HG03442 (cell line): ENCODE results near the gene SLC15A1.

Source experiments
- ATAC-seq: cut with Tn5 transposase; IDR thresholded peaks from one replicate; pipeline ENCODE4 v1.9.1; 2021; ENCODE audit warnings: mild to moderate bottlenecking, moderate library complexity; ENCODE audit not compliant: unreplicated experiment

SLC15A1 gene, protein sequence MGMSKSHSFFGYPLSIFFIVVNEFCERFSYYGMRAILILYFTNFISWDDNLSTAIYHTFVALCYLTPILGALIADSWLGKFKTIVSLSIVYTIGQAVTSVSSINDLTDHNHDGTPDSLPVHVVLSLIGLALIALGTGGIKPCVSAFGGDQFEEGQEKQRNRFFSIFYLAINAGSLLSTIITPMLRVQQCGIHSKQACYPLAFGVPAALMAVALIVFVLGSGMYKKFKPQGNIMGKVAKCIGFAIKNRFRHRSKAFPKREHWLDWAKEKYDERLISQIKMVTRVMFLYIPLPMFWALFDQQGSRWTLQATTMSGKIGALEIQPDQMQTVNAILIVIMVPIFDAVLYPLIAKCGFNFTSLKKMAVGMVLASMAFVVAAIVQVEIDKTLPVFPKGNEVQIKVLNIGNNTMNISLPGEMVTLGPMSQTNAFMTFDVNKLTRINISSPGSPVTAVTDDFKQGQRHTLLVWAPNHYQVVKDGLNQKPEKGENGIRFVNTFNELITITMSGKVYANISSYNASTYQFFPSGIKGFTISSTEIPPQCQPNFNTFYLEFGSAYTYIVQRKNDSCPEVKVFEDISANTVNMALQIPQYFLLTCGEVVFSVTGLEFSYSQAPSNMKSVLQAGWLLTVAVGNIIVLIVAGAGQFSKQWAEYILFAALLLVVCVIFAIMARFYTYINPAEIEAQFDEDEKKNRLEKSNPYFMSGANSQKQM

GRCh38 chr13:98752467-98753290, at the start of gene SLC15A1:
SLC15A1 (minus strand) TSS chr13:98752672; CDS start chr13:98752598, 74 bp downstream.
- no peak for ATAC-seq

GRCh38 chr13:98801626-98802418, 49.4 kb upstream of the SLC15A1 start:
- no peak for ATAC-seq

GRCh38 chr13:98800078-98800477, 47.6 kb upstream of the SLC15A1 start:
- ATAC-seq = no peak

- no peak for ATAC-seq
These were observed 46.6 kb upstream of the SLC15A1 start for GRCh38 chr13:98798849-98799645.

GRCh38 chr13:98797456-98797855, 45.0 kb upstream of the SLC15A1 start:
- no peak for ATAC-seq

DNA sequence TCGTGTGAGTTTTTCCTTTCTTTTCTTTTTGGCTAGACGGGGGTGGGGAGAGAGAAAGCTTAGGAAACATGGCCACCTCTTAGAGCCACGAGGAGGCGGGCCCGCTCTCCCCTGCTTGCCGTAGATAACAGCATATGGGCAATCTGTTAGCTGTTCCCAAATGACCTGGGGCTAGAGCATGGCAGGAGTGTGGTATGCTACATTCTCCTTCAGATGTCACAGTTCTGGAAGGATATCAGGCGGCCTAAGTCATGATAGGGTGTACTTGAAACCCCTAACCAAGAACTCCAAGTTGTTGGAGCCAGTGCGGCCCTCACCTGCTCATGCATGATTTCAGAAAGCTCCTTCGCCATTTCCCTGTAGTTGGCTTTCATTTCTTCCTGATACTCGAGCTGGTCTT, 44.3 kb upstream of the SLC15A1 start:
- ATAC-seq = no peak

- ATAC-seq = no peak
These were observed 43.7 kb upstream of the SLC15A1 start for GRCh38 chr13:98796191-98796590.

GRCh38 chr13:98795220-98795619, 42.7 kb upstream of the SLC15A1 start:
- no peak for ATAC-seq

DNA sequence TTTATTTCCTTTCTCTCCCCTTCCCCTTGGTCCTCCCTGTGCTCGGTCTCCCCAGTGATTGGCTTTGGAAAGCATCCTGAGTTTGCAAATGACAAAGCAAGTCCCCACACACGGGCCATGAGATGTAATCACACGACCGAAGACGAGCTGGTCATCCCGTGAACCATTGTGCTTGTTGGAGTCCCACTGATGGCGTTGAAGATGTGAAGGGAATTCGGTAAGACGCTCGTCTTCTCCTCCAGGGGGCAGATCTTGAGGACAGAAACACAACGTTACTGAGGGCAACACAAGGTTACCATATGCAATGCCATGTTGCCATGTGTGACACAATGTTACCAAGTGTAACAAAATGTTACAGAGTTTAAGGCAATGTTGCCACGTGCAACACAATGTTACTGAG, 42.0 kb upstream of the SLC15A1 start:
- no peak for ATAC-seq

DNA sequence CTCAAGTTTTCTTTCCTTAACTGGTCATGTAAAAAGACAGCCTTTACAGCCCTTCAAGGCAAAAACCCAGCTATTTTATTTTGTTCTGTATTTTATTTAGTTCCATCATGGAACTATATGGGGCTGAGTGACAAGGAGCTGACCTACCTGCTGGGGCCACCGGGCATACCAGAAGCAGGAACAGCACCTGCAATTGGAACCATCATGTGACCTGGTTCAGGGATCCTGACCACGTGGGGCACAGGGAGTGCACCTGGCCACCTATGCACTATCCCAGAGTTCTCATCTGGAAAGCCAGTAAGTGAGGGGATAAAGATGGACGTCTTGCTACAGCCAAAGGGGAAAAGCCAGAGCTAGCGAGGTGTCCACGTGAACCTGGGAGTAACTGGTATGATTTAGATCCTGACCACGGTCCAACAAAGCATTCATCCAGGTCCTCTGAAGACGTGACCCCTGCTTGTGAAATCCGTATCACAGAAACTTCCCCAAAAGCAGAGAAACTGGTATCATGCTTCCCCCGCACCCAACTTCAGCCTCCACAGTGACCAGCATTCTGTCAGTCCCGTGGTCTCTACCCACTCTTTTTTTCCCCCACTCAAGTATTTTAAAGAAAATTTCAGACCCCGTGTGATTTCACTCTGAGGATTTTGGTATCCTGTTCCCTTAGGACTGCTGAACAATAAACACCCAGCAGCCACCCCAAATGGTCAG, 40.5 kb upstream of the SLC15A1 start:
- no peak for ATAC-seq

- no peak for ATAC-seq
These were observed 39.8 kb upstream of the SLC15A1 start for GRCh38 chr13:98792321-98792720.

DNA sequence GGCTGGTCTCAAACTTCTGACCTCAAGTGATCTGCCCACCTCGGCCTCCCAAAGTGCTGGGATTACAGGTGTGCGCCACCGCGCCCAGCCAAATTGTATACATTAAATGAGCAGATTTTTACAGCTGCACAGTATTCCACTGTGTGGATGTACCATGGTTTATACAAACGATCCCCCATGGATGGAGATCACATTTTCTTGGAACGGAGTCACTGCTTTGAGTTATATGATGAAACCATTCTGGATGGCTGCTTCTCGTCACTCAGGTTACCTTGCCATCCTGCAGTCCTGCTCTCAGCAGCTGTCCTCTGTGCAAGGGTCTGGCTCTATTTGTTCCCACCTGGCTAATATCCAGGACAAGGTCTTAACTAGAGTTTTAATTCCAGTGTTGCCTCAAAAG, 39.1 kb upstream of the SLC15A1 start:
- no peak for ATAC-seq

GRCh38 chr13:98787996-98788395, 35.5 kb upstream of the SLC15A1 start:
- no peak for ATAC-seq

DNA sequence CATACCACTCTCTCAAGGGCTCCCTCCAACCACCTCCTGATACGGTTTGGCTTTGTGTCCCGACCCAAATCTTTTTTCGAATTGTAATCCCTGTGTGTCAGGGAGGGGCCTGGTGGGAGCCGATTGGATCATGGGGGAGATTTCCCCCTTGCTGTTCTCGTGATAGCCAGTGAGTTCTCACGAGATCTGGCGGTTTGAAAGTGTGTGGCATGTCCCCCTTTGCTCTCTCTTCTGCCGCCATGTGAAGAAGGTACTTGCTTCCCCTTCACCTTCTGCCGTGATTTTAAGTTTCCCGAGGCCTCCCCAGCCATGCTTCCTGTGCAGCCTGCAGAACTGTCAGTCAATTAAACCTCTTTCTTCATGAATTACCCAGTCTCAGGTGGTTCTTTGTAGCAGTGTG, 34.7 kb upstream of the SLC15A1 start:
- no peak for ATAC-seq

DNA sequence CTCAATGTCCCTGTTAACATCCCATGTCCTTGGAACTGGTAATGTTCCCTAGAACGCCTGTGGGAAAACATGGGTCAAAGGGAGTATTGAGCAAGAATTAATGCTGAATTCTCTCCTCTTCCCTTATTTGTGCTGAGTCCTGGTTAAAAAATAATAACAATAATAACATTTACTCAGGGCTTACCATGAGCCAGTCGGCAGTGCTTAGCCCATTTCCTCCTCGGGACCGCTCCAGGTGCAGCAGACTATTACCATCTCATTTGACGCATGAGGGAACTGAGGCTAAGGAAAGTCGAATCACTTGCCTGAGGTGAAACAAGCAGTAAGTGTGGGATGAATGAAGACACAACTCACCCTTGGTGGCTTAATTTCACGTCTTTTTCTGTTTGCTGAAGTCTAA, 33.6 kb upstream of the SLC15A1 start:
- no peak for ATAC-seq

DNA sequence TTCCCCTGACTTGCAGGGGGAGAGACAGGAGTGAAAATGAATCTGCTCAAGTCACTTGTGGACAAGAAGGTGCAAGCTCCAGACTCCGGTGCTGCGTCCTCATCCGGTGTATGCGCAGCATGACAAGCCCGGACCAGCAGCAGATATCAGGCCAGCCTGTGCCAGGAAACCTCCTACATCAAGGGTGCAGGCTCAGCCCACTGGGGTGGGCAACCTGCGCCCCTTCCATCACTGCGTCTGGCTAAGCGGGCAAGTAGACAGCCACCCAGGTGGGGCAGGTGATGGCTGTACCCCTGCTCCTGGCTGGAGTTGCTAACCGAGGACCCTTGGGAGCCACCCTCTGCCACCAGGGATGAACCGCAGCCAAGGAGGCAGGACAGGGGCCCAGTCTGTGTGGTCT, 32.9 kb upstream of the SLC15A1 start:
- no peak for ATAC-seq

DNA sequence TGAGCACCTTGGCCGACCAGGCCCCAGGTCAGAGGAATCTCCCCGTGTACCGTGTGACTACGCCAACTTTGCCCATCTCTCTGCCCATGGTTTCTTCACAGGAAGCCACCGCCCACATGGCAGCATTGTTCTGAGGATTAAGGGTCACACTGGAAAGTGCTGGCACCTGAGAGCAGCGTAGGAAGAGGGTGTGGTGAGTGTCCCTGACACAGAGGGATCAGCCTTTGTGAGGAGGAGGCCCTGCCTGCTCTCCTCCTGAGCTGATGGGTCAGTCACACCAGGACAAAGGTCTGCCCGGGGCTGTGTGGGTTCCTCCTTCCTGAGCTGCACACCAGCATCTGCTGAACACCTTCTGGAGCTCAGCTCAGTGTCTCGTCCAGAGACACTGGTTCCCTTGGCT, 32.2 kb upstream of the SLC15A1 start:
- no peak for ATAC-seq

DNA sequence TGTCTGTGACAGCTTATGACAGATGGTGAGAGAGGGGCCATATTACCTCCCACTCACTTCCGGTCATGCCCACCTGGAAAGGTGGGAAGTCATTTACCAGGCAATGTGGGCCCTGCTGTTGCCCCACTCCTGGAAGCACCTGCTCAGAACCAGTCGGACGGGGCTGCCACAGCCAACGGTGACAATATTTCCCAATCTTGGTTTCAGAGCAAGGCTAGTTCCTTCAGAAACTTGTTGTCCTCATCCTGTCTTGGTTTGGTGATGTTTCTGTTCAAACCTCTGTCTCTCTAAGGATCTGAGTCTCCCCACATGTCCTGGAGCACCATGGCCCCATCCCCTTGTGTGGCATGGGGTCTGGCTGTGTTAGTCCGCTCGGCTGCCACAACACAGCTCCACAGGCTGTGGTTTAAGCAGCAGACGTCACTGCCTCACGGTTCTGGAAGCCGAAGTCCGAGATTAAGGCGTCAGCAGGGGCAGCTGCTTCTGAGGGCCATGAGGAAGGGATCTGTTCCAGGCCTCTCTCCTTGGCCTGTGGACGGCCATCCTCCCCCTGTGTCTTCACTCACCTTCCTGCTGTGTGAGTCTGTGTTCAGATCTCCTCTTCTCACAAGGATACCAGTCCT, 31.5 kb upstream of the SLC15A1 start:
- no peak for ATAC-seq

DNA sequence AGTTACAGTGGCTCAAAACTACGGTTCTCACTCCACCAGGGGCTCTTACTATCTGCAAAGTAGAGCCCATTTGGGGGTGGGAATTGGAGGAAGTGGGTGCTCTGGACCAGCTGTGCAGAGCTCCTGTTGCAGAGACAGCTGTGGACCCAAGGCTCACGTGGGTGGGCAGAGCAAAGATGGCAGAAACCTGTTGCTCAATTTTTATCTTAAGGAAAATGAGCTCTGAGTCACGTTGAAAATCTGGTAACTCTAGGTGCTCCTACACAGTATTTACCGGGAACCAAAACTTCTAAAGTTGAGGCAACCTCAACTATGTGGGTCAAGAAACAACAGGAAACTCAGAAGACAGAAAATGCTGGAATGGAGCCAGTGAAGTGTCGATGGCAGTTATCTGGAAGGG, 30.2 kb upstream of the SLC15A1 start:
- ATAC-seq = no peak
